HL-60 (cell line): ENCODE data around the gene CACNA1C.

ENCODE experiments used
- DNase-seq, 2 experiments: peaks; one replicate each; pipeline ENCODE4 v3.0.0-alpha.2; 2010 to 2020; ENCODE audit warnings: low read depth in 1 of 2, low spot score in 1 of 2
- H3K27ac ChIP-seq: fragments of 250-450 bp; sonication (Bioruptor Pico); replicated peaks from 2 replicates; pipeline ENCODE4 v1.5.1; 2020; ENCODE audit warnings: mild to moderate bottlenecking, moderate library complexity
- H3K27me3 ChIP-seq: fragments of 250-450 bp; sonication (Bioruptor Pico); 2 replicates; pipeline ENCODE4 v1.5.1; 2021; ENCODE audit warnings: mild to moderate bottlenecking, moderate library complexity; ENCODE audit not compliant: insufficient read depth, poor library complexity, severe bottlenecking
- H3K4me3 ChIP-seq: replicated peaks from 2 replicates; pipeline ENCODE4 v1.5.1; 2011; ENCODE audit warnings: mild to moderate bottlenecking, control low read depth, low read length; ENCODE audit not compliant: insufficient read depth
- CTCF ChIP-seq: IDR thresholded peaks from one replicate; pipeline ENCODE4 v1.5.1; 2011; ENCODE audit warnings: low read length, control low read depth, inconsistent platforms; ENCODE audit not compliant: insufficient read depth
- GABPA ChIP-seq: IDR thresholded peaks from 2 replicates; pipeline ENCODE4 v1.6.1; 2012; ENCODE audit warnings: low read depth
- POLR2AphosphoS5 ChIP-seq: IDR thresholded peaks from 2 replicates; pipeline ENCODE4 v1.6.1; 2012; ENCODE audit warnings: low read depth
- REST ChIP-seq: IDR thresholded peaks from 2 replicates; pipeline ENCODE4 v1.6.1; 2012; ENCODE audit warnings: low read depth; ENCODE audit not compliant: insufficient replicate concordance
- SPI1 ChIP-seq: IDR thresholded peaks from 2 replicates; pipeline ENCODE4 v1.6.1; 2012; ENCODE audit warnings: low read depth, mild to moderate bottlenecking, borderline replicate concordance

CACNA1C gene

GRCh38 chr12:2312175-2312574 is 259.4 kb downstream of the CACNA1C start:
- DNase-seq, result no peak
- no peak for TF ChIP-seq GABPA
- no peak for TF ChIP-seq SPI1
- TF ChIP-seq REST, result no peak
- no peak for TF ChIP-seq CTCF
- no peak for TF ChIP-seq POLR2AphosphoS5
- Histone ChIP-seq H3K4me3 (no peak overlapping the region), H3K27ac (no peak overlapping the region), H3K27me3 (no peaks in the 10 kb centered on the region)

GRCh38 chr12:2312770-2313169 is 260.0 kb downstream of the CACNA1C start:
- TF ChIP-seq GABPA (no peak), POLR2AphosphoS5 (no peak), SPI1 (no peak), CTCF (no peak), REST (no peak)
- DNase-seq, result no peak
- Histone ChIP-seq H3K27me3 (no peaks in the 10 kb centered on the region), H3K27ac (no peak overlapping the region), H3K4me3 (no peak overlapping the region)

GRCh38 chr12:2314492-2314891 is 261.7 kb downstream of the CACNA1C start:
- Histone ChIP-seq H3K27ac (no peak overlapping the region), H3K4me3 (no peak overlapping the region), H3K27me3 (no peaks in the 10 kb centered on the region)
- no peak for TF ChIP-seq SPI1
- DNase-seq, result no peak

- no peak for DNase-seq
- H3K4me3 ChIP-seq, result no peak overlapping the region
- H3K27me3 ChIP-seq, result no peaks in the 10 kb centered on the region
- H3K27ac ChIP-seq, result no peak overlapping the region
- TF ChIP-seq CTCF, result no peak
- TF ChIP-seq REST, result no peak
- no peak for TF ChIP-seq GABPA
Measured at GRCh38 chr12:2317772-2318171, 265.0 kb downstream of the CACNA1C start.
